NCI-H2029 (cell line): ENCODE data around the gene WASF2.

Source experiments
- DNase-seq: peaks from one replicate; lab custom pipeline; 2025; lab: John Stamatoyannopoulos, UW

WASF2 gene

DNA sequence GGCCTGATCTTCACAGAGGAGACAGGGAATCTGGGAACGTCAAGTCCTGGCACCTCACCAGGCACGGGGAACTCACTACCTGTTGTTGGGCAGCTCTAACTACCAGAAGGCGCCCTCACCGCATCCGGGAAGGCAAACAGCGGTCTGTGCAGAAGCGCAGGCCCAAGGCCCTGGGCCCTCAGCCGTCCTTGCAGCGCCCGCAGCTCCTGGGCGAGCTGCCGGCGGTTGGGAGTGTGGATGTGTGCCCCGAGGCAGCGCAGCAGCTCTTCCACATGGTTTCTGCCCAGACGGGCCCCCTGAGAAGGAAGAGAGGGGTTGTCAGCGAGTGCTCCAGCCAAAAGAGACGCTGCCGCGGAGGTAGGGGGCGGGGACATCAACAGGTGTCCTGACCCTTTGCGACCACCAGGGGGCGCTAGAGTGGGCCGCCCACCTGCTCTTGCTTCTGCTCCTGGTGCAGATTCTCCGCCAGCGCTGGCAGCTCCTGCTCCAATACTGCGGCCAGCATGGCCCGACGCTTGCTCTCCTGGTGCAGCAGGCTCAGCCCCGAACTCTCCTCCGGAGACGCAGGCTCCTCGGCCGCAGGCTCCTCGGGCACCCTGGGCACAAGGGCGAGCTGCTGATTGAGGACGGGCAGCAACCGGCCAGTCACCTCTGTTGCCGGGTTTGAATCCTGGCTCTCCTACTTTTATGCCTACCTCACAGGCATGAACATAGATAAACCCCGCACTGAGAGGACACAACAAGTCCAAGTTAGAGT lies 132.5 kb downstream of the WASF2 start:
- DNase-seq = no peak

DNA sequence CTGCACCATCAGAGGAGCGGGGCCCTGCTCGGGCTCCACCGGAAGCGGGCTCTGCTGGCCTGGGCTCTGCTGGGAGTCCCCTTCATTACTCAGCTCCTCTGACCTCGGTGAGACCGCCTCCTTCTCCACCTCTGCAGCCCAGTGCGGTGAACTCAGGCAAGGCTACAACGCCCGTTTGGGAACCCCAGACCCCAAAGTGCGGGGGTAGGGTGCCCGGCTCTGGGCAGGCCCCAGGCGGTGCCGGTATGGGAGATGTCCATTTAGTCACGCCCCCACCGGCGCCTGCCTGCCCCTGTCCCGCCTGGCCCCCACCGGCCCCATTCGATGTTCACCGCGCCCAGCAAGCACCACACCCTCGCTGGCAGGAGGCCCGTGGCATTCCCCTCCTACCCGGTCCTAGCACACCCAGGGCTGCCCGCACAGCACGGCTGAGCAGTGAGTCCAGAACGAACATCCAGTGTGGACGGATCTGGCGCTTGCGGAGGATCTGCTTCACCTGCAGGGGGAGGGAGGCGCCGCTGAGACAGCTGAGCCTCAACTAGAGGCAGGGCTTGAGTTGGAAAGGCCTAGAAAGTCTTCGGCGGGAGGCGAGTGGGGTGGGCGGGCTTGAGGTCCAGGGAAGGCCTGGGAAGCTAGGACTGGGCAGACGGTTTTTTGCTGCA lies 133.2 kb downstream of the WASF2 start:
- DNase-seq = no peak

DNA sequence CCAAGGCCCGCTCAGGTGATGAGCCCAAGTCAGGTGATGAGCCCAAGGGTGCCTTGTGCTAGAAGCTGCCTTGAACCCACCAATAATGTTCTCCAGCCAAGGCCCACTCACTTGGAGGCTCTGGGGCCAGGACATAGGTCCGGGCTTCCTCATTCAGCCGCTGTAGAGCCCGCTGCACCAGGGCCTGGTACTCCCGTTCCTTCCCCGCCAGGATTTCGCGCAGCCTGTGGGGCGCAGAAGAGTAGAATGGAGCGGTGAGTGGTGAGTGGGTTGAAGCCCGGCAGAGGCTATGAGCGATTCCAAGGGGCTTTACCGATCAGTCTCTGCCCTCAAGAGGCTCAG lies 133.7 kb downstream of the WASF2 start:
- no peak for DNase-seq

DNA sequence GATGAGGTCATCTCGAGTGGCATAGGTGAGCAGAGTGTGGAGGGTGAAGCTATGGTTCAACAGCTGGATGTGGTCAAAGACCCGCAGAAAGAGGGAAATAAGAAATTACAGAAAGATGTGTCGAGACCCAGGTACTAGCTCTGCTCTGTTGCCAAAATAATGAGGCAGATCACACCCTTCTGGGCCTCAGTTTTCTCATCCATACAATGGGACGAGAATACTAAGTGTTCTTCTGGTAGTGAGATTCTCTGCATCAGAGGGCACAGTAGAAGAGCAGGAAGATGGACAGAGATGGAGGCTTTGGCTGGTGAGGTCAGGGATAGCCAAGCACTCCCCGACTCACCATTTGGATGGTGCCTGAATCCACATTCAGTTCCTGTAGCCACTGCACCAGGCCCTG lies 134.3 kb downstream of the WASF2 start:
- DNase-seq = no peak
